H1 (cell line): ENCODE measurements around the gene PPM1L. TPM values are rescaled to one million over a fixed set of nuclear protein-coding genes. Genes with fewer than 3 reads are reported as not detected.

Experiments used
- ASH2L ChIP-seq: fragments of 200-600, 300-600 bp; sonication (generic); IDR thresholded peaks from one replicate; pipeline ENCODE4 v1.7.1; 2017; ENCODE audit warnings: low read length
- BRCA1 ChIP-seq: IDR thresholded peaks from 2 replicates; pipeline ENCODE4 v1.6.1; 2012; ENCODE audit warnings: low read depth, low read length, improper control_type of control experiment
- POLR2A ChIP-seq, 2 experiments: IDR thresholded peaks; 1 replicate in 1 of 2; 2 replicates in 1 of 2; pipeline ENCODE4 v1.6.1; 2011; ENCODE audit warnings: low read depth in 2 of 2, low read length in 2 of 2, mild to moderate bottlenecking in 2 of 2; ENCODE audit errors: control extremely low read depth in 1 of 2
- POU5F1 ChIP-seq: IDR thresholded peaks from 2 replicates; pipeline ENCODE4 v1.6.1; 2011; ENCODE audit warnings: low read depth, mild to moderate bottlenecking, low read length, moderate library complexity
- RBBP5 ChIP-seq: IDR thresholded peaks from 2 replicates; pipeline ENCODE4 v1.7.1; 2012; ENCODE audit warnings: low read depth, mild to moderate bottlenecking, inconsistent platforms, low read length, moderate library complexity, borderline replicate concordance
- RFX5 ChIP-seq: IDR thresholded peaks from 2 replicates; pipeline ENCODE4 v1.6.1; 2011; ENCODE audit warnings: low read depth, low read length, improper control_type of control experiment, borderline replicate concordance
- polyA plus RNA-seq, 7 experiments: library from polyadenylated mRNA; depleted of rRNA in 3 of 7; stranded (reverse) in 5 of 7; unstranded in 2 of 7; fragments of >200 nt in 5 of 7; fragments of 200-250 nt in 2 of 7; gene quantifications; 1 replicate in 5 of 7; 2 replicates in 1 of 7; 4 replicates in 1 of 7; pipeline versions ENCODE4 v1.2.1 to v1.2.3, GENCODE V29; 2011 to 2013; ENCODE audit warnings: missing spikeins in 2 of 7, mixed read lengths in 2 of 7
- total RNA-seq: library from RNA; stranded (reverse); fragmentation: NEBNext Ultra II Directional; extraction: Animal tissue kit (Norgen Biotek cat#: 25700); gene quantifications from 2 replicates; pipeline ENCODE4 v1.2.1, GENCODE V29; 2021
- TF ChIP-seq, protein P1 (sequence below): fragments of 300-600 bp; sonication (generic); IDR thresholded peaks from 2 replicates; pipeline ENCODE4 v1.7.1; 2012; ENCODE audit warnings: low read length, moderate library complexity, mild to moderate bottlenecking, inconsistent platforms; ENCODE audit not compliant: insufficient replicate concordance
- TF ChIP-seq, protein P2 (sequence below), 3 experiments: IDR thresholded peaks; 1 replicate in 2 of 3; 2 replicates in 1 of 3; pipeline versions ENCODE4 v1.5.1 to v1.6.1; 2011; ENCODE audit warnings: low read length in 3 of 3, mild to moderate bottlenecking in 3 of 3, inconsistent platforms in 2 of 3, low read depth in 1 of 3, moderate library complexity in 1 of 3; ENCODE audit not compliant: insufficient read depth in 1 of 3; ENCODE audit errors: control extremely low read depth in 1 of 3

Gene PPM1L
- total and polyA plus RNA-seq, 2 of the 8 experiments (the other 6 are each of a cell fraction or from before 2014, with no cell fraction given) = 2.8 to 18.1 TPM

DNA sequence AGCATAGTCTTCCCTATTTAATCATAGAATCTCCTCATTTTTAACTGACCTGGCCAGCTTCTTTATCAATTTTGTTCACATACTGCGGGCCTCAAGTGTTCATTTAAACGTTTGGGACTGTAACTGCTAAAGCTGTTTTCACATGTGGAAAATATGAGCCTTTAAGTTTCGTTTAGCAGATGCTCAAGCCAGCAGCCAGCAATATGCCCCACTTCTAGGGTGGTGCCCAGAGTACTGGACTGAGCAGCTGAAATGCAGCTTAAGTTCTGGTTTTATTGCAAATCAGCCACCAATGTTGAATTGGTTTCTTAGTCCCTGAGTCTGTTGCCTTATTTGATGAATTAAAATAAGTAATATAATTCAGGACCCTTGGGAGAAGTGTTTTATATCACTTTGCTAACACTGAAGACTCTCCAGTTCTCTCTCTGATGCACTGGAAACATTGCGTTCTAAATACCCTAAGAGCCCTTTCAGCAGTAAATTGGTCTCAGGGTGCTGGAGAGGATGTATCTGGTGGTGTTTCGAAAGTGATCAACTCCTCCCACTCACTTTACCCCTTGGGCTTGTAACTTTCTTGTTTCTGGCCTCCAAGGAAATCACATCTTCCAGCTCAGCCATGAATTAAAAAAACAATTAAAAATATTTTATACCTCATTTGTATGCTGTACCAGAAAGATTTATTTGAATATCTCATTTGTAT, 287.5 kb downstream of the PPM1L start (continued):
- TF ChIP-seq, protein P1, sequence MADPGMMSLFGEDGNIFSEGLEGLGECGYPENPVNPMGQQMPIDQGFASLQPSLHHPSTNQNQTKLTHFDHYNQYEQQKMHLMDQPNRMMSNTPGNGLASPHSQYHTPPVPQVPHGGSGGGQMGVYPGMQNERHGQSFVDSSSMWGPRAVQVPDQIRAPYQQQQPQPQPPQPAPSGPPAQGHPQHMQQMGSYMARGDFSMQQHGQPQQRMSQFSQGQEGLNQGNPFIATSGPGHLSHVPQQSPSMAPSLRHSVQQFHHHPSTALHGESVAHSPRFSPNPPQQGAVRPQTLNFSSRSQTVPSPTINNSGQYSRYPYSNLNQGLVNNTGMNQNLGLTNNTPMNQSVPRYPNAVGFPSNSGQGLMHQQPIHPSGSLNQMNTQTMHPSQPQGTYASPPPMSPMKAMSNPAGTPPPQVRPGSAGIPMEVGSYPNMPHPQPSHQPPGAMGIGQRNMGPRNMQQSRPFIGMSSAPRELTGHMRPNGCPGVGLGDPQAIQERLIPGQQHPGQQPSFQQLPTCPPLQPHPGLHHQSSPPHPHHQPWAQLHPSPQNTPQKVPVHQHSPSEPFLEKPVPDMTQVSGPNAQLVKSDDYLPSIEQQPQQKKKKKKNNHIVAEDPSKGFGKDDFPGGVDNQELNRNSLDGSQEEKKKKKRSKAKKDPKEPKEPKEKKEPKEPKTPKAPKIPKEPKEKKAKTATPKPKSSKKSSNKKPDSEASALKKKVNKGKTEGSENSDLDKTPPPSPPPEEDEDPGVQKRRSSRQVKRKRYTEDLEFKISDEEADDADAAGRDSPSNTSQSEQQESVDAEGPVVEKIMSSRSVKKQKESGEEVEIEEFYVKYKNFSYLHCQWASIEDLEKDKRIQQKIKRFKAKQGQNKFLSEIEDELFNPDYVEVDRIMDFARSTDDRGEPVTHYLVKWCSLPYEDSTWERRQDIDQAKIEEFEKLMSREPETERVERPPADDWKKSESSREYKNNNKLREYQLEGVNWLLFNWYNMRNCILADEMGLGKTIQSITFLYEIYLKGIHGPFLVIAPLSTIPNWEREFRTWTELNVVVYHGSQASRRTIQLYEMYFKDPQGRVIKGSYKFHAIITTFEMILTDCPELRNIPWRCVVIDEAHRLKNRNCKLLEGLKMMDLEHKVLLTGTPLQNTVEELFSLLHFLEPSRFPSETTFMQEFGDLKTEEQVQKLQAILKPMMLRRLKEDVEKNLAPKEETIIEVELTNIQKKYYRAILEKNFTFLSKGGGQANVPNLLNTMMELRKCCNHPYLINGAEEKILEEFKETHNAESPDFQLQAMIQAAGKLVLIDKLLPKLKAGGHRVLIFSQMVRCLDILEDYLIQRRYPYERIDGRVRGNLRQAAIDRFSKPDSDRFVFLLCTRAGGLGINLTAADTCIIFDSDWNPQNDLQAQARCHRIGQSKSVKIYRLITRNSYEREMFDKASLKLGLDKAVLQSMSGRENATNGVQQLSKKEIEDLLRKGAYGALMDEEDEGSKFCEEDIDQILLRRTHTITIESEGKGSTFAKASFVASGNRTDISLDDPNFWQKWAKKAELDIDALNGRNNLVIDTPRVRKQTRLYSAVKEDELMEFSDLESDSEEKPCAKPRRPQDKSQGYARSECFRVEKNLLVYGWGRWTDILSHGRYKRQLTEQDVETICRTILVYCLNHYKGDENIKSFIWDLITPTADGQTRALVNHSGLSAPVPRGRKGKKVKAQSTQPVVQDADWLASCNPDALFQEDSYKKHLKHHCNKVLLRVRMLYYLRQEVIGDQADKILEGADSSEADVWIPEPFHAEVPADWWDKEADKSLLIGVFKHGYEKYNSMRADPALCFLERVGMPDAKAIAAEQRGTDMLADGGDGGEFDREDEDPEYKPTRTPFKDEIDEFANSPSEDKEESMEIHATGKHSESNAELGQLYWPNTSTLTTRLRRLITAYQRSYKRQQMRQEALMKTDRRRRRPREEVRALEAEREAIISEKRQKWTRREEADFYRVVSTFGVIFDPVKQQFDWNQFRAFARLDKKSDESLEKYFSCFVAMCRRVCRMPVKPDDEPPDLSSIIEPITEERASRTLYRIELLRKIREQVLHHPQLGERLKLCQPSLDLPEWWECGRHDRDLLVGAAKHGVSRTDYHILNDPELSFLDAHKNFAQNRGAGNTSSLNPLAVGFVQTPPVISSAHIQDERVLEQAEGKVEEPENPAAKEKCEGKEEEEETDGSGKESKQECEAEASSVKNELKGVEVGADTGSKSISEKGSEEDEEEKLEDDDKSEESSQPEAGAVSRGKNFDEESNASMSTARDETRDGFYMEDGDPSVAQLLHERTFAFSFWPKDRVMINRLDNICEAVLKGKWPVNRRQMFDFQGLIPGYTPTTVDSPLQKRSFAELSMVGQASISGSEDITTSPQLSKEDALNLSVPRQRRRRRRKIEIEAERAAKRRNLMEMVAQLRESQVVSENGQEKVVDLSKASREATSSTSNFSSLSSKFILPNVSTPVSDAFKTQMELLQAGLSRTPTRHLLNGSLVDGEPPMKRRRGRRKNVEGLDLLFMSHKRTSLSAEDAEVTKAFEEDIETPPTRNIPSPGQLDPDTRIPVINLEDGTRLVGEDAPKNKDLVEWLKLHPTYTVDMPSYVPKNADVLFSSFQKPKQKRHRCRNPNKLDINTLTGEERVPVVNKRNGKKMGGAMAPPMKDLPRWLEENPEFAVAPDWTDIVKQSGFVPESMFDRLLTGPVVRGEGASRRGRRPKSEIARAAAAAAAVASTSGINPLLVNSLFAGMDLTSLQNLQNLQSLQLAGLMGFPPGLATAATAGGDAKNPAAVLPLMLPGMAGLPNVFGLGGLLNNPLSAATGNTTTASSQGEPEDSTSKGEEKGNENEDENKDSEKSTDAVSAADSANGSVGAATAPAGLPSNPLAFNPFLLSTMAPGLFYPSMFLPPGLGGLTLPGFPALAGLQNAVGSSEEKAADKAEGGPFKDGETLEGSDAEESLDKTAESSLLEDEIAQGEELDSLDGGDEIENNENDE = no peak
- no peak for TF ChIP-seq RBBP5
- TF ChIP-seq POLR2A (IDR thresholded peaks at IDR 0.05; ENCODE audit: control extremely low read depth in 1 of 2, low read depth in 2 of 2, low read length in 2 of 2) = no peak
- TF ChIP-seq RFX5 = no peak
- no peak for TF ChIP-seq POU5F1
- TF ChIP-seq ASH2L = no peak
- TF ChIP-seq, protein P2, sequence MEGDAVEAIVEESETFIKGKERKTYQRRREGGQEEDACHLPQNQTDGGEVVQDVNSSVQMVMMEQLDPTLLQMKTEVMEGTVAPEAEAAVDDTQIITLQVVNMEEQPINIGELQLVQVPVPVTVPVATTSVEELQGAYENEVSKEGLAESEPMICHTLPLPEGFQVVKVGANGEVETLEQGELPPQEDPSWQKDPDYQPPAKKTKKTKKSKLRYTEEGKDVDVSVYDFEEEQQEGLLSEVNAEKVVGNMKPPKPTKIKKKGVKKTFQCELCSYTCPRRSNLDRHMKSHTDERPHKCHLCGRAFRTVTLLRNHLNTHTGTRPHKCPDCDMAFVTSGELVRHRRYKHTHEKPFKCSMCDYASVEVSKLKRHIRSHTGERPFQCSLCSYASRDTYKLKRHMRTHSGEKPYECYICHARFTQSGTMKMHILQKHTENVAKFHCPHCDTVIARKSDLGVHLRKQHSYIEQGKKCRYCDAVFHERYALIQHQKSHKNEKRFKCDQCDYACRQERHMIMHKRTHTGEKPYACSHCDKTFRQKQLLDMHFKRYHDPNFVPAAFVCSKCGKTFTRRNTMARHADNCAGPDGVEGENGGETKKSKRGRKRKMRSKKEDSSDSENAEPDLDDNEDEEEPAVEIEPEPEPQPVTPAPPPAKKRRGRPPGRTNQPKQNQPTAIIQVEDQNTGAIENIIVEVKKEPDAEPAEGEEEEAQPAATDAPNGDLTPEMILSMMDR (IDR thresholded peaks at IDR 0.05; ENCODE audit: control extremely low read depth in 1 of 3, insufficient read depth in 1 of 3, low read depth in 1 of 3, low read length in 3 of 3) = no peak
- no peak for TF ChIP-seq BRCA1
